ENCODE data around the gene NSD1.

DNA sequence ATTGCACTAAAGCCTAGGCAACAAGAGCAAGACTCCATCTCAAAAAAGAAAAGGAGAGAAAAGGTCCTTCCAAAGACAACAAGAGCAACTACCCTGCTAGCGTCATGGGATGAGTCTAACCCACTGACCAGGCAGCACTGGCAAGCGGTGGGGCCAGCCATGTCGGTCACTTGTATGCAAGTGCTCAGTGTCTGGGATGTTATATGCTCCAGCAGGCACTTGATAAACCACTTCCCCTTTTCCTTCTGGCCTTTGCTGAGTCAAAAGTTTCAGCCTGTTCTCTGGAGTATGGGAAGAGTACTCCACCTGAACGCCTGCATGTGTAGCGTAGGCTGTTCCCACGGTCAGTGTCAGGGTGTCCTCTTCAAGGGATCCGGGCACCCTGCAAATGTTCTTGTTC, 187.3 kb downstream of the NSD1 start:
- TF ChIP-seq EZH2 (IDR thresholded peaks at IDR 0.05; ENCODE audit: low read depth) (no peak), CTCF (conservative IDR thresholded peaks at IDR 0.05) (no peak)
